GM21381 (cell line): ENCODE data around the gene SYNGR2.
A peak's percentile ranks its signal among the peaks of the same experiment; 100 is the strongest.

Experiments
- ATAC-seq: cut with Tn5 transposase; IDR thresholded peaks from one replicate; pipeline ENCODE4 v1.9.1; 2021; ENCODE audit warnings: mild to moderate bottlenecking, moderate library complexity; ENCODE audit not compliant: unreplicated experiment

The SYNGR2 gene

GRCh38 chr17:78197147-78197832 lies 28.9 kb downstream of the SYNGR2 start:
- no peak for ATAC-seq

GRCh38 chr17:78200451-78200850 lies 32.1 kb downstream of the SYNGR2 start:
- ATAC-seq: no peak

GRCh38 chr17:78202666-78203065 lies 34.3 kb downstream of the SYNGR2 start:
- ATAC-seq: no peak

- no peak for ATAC-seq
Observed at GRCh38 chr17:78204387-78205123, 36.2 kb downstream of the SYNGR2 start.

GRCh38 chr17:78205124-78205775 lies 36.9 kb downstream of the SYNGR2 start:
- no peak for ATAC-seq

- ATAC-seq: no peak
Observed at GRCh38 chr17:78206298-78206697, 37.9 kb downstream of the SYNGR2 start.

- ATAC-seq: no peak
Observed at GRCh38 chr17:78208486-78208885, 40.1 kb downstream of the SYNGR2 start.

GRCh38 chr17:78210111-78210510 lies 41.7 kb downstream of the SYNGR2 start:
- ATAC-seq: no peak

- ATAC-seq: no peak
Observed at GRCh38 chr17:78211032-78211431, 42.7 kb downstream of the SYNGR2 start.

GRCh38 chr17:78214016-78214705 lies 45.8 kb downstream of the SYNGR2 start, which contains the start of gene BIRC5:
Gene BIRC5, plus strand, starts transcription at chr17:78214253. Its CDS starts 64 bp downstream, at chr17:78214317.
- ATAC-seq: peak; percentile 91

GRCh38 chr17:78214706-78215061 lies 46.3 kb downstream of the SYNGR2 start:
- ATAC-seq: no peak

- ATAC-seq: no peak
Observed at GRCh38 chr17:78219396-78220150, 51.2 kb downstream of the SYNGR2 start.
